KBM-7 (cell line): Measurements from ENCODE around the gene TP63.

Experiments
- DNase-seq: peaks from one replicate; pipeline ENCODE4 v3.0.0-alpha.2; 2015
- in situ Hi-C: fragments of 300-500 bp; cut with MboI; formaldehyde crosslinking; loops from 2 replicates; pipeline ENCODE4 v1.14.3; 2020; ENCODE audit warnings: low sequenced_read_pairs, low pct_unique_long_range_greater_than_20kb, mixed read lengths

TP63 gene

GRCh38 chr3:189673535-189673934, 42.3 kb downstream of the TP63 start:
- in situ Hi-C loops, result no loop called here
- DNase-seq, result no peak

GRCh38 chr3:189674249-189674913, 43.2 kb downstream of the TP63 start:
- DNase-seq, result no peak
- in situ Hi-C loops, result no loop called here

- DNase-seq, result no peak
- in situ Hi-C loops, result no loop called here
Measured at GRCh38 chr3:189677667-189678066, 46.5 kb downstream of the TP63 start.

- in situ Hi-C loops, result no loop called here
- no peak for DNase-seq
Measured at GRCh38 chr3:189680723-189681122, 49.5 kb downstream of the TP63 start.

- DNase-seq, result no peak
- in situ Hi-C loops, result no loop called here
Measured at GRCh38 chr3:189683546-189684255, 52.5 kb downstream of the TP63 start.

- DNase-seq, result no peak
- in situ Hi-C loops, result no loop called here
Measured at GRCh38 chr3:189684317-189684716, 53.1 kb downstream of the TP63 start.

GRCh38 chr3:189685291-189685690, 54.1 kb downstream of the TP63 start:
- in situ Hi-C loops, result no loop called here
- DNase-seq, result no peak

- DNase-seq, result no peak
- in situ Hi-C loops, result no loop called here
Measured at GRCh38 chr3:189685860-189686259, 54.7 kb downstream of the TP63 start.

GRCh38 chr3:189687475-189687874, 56.3 kb downstream of the TP63 start:
- in situ Hi-C loops, result no loop called here

GRCh38 chr3:189688262-189688661, 57.1 kb downstream of the TP63 start:
- DNase-seq, result no peak
- in situ Hi-C loops, result no loop called here

More at GRCh38 chr3:189687475-189687874, 56.3 kb downstream of the TP63 start:
- no peak for DNase-seq

- in situ Hi-C loops, result no loop called here
- DNase-seq, result no peak
Measured at GRCh38 chr3:189689625-189690024, 58.4 kb downstream of the TP63 start.

GRCh38 chr3:189690237-189690636, 59.0 kb downstream of the TP63 start:
- in situ Hi-C loops, result no loop called here

GRCh38 chr3:189690672-189691071, 59.5 kb downstream of the TP63 start:
- DNase-seq, result no peak
- in situ Hi-C loops, result no loop called here

More at GRCh38 chr3:189690237-189690636, 59.0 kb downstream of the TP63 start:
- DNase-seq, result no peak

- in situ Hi-C loops, result no loop called here
- DNase-seq, result no peak
Measured at GRCh38 chr3:189695400-189695799, 64.2 kb downstream of the TP63 start.

- no peak for DNase-seq
Measured at GRCh38 chr3:189698811-189699210, 67.6 kb downstream of the TP63 start.

GRCh38 chr3:189699885-189700284, 68.7 kb downstream of the TP63 start:
- DNase-seq, result no peak
- in situ Hi-C loops, result no loop called here

More at GRCh38 chr3:189698811-189699210, 67.6 kb downstream of the TP63 start:
- in situ Hi-C loops, result no loop called here

GRCh38 chr3:189702066-189702646, 71.0 kb downstream of the TP63 start:
- in situ Hi-C loops, result no loop called here
- no peak for DNase-seq

GRCh38 chr3:189703865-189704264, 72.7 kb downstream of the TP63 start:
- in situ Hi-C loops, result no loop called here
- DNase-seq, result no peak

GRCh38 chr3:189708375-189708774, 77.2 kb downstream of the TP63 start:
- DNase-seq, result no peak
- in situ Hi-C loops, result no loop called here

- DNase-seq, result no peak
Measured at GRCh38 chr3:189710620-189711402, 79.6 kb downstream of the TP63 start.

More at GRCh38 chr3:189710620-189711402, 79.6 kb downstream of the TP63 start:
- in situ Hi-C loops, result no loop called here
